ENCODE results near the gene AKR1C2.
"Not testable (repeated sequence)": the region's sequence is repeated elsewhere in the genome, so short reads cannot be mapped to it uniquely, and the experiment has no call there.

The AKR1C2 gene

DNA sequence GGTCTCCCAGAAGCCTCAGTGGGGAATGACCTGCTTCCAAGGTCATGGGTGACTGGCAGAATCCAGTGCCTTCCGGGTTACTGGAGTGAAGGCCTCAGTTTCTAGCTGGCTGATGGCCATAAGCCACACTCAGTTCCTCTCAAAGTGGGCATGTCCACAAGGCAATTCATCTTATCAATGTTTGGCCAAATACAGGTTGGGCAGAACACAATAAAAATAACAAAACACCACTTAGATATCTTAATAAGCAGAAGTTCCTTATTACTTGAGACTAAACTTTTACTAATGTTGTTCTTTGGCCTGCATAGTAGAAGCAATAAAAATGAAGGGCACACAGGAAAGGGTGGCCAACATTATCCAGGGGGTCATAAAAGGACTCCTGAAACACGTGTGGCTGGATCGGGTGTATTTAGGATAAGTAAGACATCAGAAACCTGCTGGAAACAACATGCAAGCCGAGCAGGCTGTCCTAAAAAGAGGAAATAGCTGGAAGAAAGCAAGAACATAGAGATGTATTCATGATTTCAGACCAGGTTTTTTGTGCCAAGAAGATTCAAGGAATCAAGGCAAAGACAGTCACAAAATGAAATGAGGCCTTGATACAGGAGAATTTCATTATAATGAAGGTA is 19.6 kb upstream of the AKR1C2 start:
- no peak for DNase-seq (ENCODE audit: low read depth)

DNA sequence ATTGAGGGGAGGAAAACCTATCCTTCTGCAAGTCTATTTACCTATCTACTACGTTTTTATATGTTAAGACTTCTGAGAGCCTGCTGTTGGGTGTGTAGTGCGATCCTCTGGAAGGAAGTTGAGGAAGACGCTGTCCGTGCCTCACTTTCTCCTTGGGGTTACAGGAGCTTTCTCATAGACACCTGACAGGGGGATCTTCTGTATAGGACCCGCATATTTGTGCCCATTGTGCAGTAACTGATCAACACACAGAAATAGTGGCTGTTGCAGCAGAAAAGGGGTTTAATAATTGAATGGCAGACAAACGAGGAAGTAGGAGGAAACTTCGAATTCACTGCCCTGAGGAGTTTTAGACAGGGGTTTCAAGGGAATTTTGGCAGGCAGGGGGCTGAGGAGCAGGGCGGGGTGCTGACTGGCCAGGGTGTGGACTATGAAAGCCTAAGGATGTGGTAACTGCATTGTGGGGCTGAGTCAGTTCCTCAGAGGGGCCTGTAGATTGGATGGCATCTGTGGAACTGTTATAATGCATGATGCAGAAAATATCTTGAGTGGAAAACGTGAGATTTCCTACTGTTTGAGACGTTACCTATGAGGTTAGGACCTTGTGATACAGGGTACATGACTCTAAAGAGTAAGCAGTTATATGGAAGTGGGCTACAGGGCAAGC is 18.1 kb upstream of the AKR1C2 start:
- not testable (repeated sequence) for DNase-seq (ENCODE audit: low read depth)

DNA sequence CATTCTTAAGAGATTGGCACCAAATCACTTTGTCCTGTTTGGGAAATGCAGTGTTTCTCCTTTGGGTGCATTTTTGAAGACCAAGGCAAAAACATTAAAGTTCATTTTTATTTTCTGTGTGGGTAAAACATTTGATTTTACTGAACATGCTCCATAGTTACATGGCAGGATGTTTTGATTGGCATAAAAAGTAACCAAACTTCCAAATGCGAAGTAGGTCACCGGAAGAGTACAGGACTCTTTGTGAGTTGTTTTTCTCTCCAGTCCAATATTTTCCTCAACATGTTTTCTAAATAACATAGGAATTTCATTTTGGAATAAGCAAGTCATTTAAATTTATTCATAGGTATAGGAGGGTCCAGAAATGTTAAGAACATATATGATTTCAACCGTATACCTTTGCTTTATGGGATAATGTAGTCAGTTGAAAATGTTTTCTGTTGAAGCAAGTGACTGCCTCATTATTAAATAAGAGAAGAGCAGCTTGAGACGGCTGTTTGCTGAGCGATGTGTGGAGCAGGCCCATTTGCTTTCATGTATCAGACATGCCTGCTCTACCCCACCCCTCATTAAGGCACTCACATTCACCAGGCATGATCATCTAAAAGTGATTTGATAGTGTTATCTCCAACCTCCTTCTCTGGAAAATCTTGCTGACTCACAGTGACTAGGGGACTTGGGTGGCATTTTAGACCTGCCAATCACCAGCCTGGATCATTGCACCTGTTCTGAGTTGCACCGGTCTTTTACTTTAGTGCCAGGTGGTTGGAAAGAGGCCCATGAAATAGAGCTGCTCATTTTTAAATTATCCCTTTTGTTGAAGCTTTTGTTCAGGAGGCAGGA is 16.3 kb upstream of the AKR1C2 start:
- not testable (repeated sequence) for DNase-seq (ENCODE audit: low read depth)

DNA sequence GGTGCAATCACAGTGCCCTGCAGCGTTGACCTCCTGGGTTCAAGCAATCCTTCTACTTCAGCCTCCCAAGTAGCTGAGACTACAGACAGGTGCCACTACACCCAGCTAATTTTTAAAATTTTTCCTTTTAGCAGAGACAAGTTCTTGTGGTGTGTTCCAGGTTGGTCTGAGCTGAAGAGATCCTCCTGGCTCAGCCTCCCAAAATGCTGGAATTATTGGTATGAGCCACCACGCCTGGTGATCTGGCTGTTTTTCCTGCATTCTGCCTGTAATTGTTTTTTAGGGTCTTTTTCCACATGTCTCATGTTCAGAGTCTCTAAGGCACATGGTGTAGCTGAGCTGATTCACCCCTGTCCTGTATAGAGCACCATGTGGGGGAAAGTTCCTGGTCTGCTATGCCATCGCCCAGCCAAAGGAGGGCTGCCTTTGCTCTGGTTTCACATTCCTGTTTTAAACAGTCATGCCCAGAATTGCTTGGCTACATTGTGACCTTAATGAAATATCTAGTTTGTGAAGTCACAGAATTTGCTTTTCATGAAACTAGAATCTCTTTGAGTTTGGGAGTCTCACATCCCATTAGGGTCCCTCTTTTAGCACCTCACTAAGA is 15.1 kb upstream of the AKR1C2 start:
- DNase-seq (ENCODE audit: low read depth) = not testable (repeated sequence)

DNA sequence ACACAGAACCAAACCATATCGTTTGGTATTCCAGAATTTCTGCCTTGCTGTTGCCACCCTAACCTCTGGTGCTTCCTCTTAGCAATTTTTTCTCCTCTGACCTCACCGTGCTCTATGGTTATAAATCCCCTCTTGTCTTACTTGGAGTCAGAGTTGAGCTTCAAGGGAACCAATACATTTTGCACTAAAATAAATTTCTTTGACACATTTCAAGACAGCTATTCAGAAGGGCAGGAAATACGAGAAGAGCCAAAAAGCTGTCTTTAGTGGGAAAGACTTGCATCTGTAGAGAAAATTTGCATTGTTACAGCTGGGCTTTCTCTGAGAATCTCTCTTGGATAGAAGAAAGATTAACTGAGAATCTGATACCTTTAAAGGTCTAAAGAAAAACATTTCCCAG is 14.5 kb upstream of the AKR1C2 start:
- DNase-seq (ENCODE audit: low read depth) = no peak

DNA sequence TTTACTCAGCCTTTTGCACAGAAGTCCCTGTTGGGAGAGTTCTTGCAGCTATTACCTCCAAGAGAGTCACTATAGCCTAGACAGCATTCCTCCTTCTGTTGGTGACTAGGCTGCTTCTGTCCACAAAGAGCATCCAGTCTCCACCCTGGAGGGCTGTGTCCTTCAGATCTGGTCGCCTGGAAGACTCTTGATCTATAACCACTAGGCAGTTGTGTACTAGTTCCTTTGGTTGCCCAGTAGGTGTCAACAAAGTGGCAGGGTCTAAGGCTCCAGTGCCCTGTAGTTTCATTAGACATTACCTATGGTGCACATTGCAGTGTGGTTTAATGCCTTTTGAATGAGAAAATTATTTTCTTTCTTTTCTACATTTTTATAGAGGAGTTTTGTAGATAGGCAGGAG is 11.3 kb upstream of the AKR1C2 start:
- no peak for DNase-seq (ENCODE audit: low read depth)

DNA sequence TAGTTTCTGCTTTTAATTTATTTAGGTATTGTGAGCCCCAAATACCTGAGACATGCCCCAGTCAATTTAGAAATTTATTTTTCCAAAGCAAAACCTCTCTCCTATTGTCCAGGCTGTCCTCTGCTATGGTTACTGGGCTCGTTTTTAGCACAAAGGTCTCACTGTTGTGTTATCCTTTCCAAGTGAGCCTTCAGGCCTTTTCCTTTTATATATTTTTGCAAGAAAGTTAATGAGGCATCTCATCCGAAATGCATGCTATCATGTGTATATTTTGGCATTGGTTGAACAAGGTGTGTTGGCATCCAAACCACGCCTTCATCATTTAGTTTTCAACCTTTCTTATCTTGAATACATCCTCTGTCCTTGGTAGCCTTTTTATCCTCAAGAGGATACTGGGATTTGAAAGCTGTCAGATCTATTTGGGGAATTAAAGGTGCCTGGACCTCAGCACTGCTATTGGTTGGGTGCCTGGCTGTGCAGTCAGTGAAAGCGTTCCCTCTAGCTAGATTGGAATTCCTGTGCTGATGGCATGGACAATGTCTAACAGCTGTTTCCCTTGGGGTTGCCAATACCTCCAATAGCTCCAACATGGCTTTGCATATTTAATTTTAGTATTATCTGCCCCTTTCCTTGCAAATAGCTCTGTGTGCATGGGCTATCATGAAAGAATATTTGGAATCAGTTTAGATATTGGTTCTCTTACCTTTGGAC is 10.7 kb upstream of the AKR1C2 start:
- DNase-seq (ENCODE audit: low read depth) = not testable (repeated sequence)

DNA sequence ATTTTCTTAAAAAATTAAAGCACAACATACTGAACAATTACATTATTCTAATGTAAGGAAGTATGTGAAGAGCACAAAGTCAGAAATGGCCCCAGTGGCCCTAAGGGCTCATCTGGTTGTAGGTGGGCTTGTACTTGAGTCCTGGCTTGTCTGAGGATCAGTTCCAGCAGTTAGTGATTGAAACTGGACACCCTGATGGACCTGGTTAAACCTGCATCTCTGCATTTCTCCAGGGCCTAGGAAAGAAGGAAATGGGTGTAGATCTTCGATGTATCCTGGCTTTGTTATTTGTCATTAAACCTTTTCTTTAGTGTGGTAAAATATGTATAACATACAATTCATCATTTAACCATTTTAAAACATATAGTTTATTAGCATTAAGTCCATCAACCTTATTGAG is 9.7 kb upstream of the AKR1C2 start:
- DNase-seq (ENCODE audit: low read depth) = no peak

DNA sequence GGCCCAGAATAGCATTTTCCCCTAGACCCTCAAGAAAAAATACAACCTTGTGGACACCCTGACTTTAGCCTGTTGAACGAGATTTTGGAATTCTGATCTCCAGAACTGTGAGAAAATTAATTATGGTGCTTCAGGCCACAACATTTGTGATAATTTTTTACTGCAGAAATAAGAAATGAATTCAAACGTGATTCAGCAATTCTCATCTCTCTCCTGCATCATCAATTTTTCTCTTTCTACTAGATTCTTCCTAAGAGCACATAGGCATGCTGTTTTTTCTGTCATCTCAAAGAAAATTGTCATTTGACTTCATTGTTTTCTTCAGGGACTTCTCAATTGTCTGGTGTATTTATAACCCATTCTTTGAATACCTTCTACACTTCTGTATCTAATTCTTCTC is 8.9 kb upstream of the AKR1C2 start:
- DNase-seq (ENCODE audit: low read depth) = no peak

DNA sequence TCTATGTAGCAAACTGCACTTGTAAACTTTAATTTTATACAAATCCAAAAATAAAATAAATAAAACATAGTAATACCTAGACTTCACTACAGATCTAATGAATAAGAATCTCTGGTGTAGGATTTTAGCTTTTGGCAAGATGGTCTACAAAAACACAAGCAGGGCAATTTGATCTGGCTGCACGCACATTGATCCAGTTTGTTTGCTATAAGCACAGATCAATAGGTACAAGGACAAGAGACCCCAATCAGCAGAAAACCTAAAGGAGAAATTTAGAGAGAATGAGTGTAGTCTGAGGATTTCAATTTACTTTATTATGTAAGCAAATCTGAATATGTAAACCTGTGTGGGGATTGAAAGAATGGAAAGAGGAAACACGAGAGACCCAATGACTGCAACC is 7.7 kb upstream of the AKR1C2 start:
- DNase-seq (ENCODE audit: low read depth) = not testable (repeated sequence)

DNA sequence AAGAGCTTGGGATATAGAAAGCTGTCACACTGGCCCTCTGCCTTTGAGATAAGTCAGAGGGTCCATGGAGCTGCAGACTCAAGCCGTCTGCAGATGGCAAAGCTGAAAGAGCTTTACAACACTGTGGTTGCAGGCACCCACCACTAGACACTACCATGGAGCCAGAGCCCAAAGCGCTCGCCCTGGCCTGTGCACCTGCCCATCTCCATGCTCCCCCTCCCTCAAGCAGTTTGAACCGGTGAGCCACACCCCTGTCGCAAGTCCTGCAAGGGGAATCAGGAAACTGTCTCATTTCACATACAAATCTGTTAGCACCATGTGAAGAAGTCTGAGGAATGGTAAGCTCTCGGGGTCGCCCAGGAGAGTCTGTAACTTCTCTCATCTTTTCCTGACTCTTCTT is 6.4 kb upstream of the AKR1C2 start:
- DNase-seq (ENCODE audit: low read depth) = not testable (repeated sequence)

DNA sequence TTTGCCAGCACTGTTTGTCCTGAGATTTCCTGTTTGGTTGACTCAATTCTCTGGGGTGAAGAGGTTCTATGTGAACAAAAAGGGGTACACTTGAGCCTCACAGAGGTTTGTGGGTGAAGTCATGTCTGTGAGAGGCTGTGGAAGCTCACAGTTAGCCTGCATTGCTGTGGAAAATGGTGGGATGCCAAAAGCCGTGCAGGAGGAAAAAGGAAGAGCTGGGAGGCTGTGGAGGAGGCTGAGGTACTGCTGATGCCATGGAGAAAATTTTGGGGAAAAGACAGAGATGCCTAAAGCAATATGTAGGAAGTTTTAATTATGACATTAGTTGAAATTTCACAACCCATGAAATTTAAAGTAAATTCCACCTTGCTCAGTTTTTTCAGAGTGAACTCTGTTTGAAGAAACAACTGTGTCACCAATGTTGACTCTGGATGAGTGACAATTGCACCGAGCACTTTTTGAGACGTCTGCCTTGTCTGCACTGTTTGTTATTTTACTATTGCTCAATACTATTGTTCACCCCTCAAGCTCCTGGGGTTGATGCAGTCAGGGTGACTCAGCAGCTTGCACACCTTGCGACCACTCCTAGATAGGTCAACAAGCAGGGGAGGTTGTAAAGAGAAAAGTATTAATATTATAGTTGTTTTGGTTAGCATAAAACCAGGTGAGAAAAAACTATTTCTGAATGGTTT is 5.3 kb upstream of the AKR1C2 start:
- DNase-seq (ENCODE audit: low read depth) = not testable (repeated sequence)

DNA sequence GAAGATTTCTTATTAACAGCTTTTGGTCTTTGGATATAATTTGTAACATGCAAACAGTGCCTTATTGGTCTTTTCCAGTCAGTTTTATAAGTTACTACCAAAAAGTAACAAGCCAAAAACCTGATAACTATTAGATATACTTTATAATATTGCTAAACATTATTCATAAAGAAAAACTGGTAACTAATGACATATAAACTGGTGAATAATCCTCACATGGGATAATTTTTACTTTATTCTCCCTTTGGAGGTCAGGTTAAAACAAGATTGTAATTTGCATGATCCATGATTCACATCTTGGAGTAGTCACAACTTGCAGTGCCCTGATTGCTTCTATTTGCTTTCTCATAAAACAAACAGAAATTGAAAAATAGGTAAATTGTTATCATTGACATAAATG is 844 bp upstream of the AKR1C2 start:
- DNase-seq (ENCODE audit: low read depth) = not testable (repeated sequence)

DNA sequence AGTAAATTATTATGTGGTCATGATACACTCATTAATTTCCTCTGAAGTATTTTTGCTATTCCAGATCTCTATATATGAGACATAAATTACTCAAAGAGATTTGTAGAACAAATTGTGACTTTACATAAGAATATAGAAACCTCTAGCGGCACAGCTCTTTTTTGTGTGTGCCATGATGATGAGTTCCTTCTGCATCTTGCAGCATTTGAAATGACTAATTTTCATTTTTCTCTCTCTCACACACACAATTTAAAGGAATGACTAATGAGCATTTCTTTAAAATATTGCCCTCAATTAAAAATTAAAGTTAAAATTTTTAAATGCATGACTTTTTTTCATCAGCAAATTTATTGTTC is 351 bp upstream of the AKR1C2 start:
- not testable (repeated sequence) for DNase-seq (ENCODE audit: low read depth)

DNA sequence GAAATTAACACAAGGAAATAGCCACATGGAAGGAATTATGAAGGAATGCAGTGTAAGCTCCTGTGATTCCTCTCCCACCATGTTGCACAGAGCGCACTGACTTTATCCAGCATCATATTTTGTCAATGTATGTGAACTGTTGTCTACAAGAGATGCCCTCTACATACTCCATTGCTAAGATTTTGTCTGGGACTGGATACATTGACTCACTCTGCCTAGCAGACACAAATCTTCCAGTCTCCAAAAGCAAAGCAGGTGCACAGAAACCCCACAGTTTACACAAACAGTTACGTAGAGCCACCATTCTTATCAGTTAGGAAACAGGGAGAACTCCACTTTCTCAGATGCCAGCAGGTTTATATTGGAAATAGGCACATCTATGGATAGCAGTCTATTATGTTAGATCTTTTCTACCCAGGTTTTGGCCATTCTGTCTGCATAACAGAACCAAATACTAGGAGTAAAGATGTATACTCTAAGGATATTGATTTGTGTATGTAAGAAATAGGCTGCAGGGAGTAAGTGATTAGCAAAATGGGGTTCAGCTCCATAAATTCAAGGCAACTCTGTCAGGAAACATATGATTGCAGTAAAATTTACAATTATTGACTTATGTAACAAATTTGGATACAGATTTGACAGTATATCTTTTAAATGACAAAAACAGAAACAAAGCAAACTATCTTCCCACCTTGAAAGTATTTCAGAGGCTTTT is 1.5 kb downstream of the AKR1C2 start:
- DNase-seq (ENCODE audit: low read depth) = no peak

DNA sequence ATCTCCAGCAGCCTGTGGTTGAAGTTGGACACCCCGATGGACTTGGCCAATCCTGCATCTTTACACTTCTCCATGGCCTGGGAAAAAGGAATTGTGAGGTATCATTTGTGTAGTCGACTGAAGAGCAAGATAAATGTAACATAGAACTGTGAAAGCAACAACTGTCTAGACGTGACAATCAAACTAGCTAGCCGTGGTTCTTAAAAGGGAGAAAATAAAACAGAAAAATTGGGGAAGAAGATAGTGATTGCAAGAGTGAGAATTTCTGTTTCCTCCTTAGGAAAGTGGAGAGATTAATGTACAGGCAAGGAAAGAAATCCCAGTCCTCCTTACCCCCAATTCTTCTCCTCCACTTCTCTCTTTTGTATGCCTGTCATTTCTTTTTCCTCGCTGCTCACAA is 5.0 kb downstream of the AKR1C2 start:
- DNase-seq (ENCODE audit: low read depth) = no peak

DNA sequence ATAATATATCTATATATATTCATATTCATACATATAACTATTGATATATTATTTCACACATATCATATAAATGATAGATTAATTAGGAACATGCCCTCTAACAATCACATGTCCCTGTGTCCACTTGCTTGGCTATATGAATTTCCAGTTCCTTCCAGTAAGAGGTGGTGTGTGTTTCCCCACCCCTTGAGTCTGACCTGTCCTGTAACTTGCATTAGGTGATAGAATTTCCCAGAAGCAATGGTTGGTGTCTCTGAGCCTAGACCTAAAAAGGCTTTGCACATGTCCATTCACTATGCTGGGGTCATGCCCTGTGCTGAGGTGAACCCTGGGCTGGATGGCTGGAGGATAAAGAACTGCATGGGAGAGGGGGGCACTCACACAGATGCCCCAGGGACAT is 9.4 kb downstream of the AKR1C2 start:
- DNase-seq (ENCODE audit: low read depth) = not testable (repeated sequence)

DNA sequence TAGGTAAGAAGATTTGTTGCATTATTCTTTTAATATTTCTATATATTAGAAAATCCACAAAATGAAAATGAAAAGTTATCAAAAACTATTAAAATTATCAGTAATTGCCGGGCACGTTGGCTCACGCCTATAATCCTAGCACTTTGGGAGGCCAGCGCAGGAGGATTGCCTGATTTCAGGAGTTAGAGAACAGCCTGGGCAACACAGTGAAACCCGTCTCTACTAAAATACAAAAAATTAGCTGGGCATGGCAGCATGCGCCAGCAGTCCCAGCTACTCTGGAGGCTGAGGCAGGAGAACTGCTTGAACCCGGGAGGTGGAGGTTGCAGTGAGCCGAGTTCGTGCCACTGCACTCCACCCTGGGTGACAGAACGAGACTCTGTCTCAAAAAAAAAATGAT is 11.1 kb downstream of the AKR1C2 start:
- DNase-seq (ENCODE audit: low read depth) = not testable (repeated sequence)

DNA sequence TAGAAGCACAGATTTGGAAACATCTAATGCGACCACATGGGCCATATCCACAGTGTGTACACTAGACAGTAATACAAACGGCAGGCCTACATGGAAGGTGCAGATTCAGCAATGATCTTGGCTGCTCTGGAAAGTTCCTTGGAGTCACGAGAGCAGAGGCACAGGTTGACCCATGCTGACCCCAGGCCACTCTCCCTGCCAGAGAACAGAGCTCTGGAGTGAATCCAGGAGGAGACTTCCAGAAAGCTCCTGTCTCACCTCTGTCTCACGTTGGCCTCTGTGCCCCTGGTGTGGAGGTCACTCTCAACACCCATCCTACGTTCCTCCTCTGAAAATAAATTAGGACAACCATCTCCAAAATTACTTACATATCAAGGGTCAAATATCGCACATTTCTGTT is 12.2 kb downstream of the AKR1C2 start:
- DNase-seq (ENCODE audit: low read depth) = not testable (repeated sequence)

DNA sequence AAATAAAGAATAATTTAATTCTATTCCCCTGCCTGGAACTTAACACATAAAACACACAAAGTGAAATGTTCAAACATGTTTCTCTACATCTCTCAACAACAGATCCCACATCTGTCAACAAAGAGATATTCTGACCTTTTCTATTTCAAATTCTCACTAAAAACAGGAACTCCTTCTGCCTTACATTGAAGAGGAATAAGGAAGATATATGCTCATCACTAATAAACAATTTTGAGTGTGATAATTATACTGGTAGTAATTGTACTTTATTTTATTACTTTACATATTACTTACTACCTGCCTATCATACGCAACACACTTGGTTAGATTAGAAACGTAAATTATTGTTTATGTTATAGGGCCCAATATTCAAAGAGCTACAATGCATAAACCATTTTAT is 13.4 kb downstream of the AKR1C2 start:
- DNase-seq (ENCODE audit: low read depth) = no peak

Data from stimulated activated CD8-positive, alpha-beta memory T cell treated with anti-CD3 and anti-CD28 coated beads, Interleukin-15, amount 100 ng/mL, for 1 hour (primary cell).